Measurements from ENCODE around the gene IL37.

DNA sequence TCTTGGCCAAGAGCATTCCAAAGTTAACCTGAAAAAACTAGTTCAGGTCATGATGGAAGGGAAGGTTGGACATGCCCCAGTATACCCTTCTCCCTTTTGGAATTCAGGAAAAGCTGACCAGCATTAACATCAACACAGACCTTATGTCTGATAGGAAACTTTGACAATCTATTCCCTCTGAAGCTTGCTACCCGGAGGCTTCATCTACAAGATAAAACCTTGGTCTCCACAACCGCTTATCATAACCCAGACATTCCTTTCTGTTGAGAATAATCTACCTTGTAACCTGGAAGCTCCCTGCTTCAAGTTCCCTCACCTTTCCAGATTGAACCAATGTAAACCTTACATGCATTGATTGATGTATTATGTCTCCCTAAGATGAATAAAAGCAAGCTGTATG, 24.7 kb upstream of the IL37 start:
- TF ChIP-seq, protein P1, sequence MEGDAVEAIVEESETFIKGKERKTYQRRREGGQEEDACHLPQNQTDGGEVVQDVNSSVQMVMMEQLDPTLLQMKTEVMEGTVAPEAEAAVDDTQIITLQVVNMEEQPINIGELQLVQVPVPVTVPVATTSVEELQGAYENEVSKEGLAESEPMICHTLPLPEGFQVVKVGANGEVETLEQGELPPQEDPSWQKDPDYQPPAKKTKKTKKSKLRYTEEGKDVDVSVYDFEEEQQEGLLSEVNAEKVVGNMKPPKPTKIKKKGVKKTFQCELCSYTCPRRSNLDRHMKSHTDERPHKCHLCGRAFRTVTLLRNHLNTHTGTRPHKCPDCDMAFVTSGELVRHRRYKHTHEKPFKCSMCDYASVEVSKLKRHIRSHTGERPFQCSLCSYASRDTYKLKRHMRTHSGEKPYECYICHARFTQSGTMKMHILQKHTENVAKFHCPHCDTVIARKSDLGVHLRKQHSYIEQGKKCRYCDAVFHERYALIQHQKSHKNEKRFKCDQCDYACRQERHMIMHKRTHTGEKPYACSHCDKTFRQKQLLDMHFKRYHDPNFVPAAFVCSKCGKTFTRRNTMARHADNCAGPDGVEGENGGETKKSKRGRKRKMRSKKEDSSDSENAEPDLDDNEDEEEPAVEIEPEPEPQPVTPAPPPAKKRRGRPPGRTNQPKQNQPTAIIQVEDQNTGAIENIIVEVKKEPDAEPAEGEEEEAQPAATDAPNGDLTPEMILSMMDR (conservative IDR thresholded peaks at IDR 0.05; ENCODE audit: low read depth, low read length), result no peak
- TF ChIP-seq EZH2 (IDR thresholded peaks at IDR 0.05; ENCODE audit: low read length, unreplicated experiment), result no peak

All from PC-3 (cell line).